Left lung (tissue), 10 donors: ENCODE measurements around the gene CDH13. TPM values are rescaled to one million over a fixed set of nuclear protein-coding genes. Genes with fewer than 3 reads are reported as not detected.

Source experiments
- ATAC-seq: fragments of 200-7000 bp; cut with Tn5 transposase; one replicate; pipeline ENCODE4 v1.9.1; 2020; ENCODE audit warnings: moderate library complexity
- DNase-seq, 4 donors: peaks; one replicate each; pipeline ENCODE4 v3.0.0-alpha.2; 2013 to 2020
- H3K27ac ChIP-seq, 2 donors: fragments of 200-600 bp; sonication (generic) in 1 of 2; one replicate each; pipeline versions ENCODE4 v1.5.0 to v1.8.0; 2020 to 2021
- H3K27me3 ChIP-seq, 2 donors: fragments of 200-600 bp; sonication (generic) in 1 of 2; one replicate each; pipeline versions ENCODE4 v1.5.0 to v1.8.0; 2020 to 2021
- H3K36me3 ChIP-seq, 2 donors: fragments of 200-600 bp; sonication (generic) in 1 of 2; one replicate each; pipeline versions ENCODE4 v1.5.0 to v1.8.0; 2020 to 2021
- H3K4me1 ChIP-seq, 2 donors: fragments of 200-600 bp; one replicate each; pipeline ENCODE4 v1.8.0; 2021
- H3K4me3 ChIP-seq, 2 donors: fragments of 200-600 bp; sonication (generic) in 1 of 2; one replicate each; pipeline versions ENCODE4 v1.5.0 to v1.8.0; 2020 to 2021; ENCODE audit warnings: mild to moderate bottlenecking in 1 of 2
- H3K9me3 ChIP-seq, 2 donors: fragments of 200-600 bp; sonication (generic) in 1 of 2; one replicate each; pipeline versions ENCODE4 v1.5.0 to v1.8.0; 2020 to 2021
- intact Hi-C, 2 donors: fragments of 100-400 bp; cut with DNase I; formaldehyde crosslinking; loops; one replicate each; pipeline versions ENCODE4 v1.11.2 to v1.14.2; 2022
- polyA plus RNA-seq, 6 donors: library from polyadenylated mRNA; unstranded; fragments of 120-200 nt; gene quantifications; one replicate each; pipeline ENCODE4 v1.2.1, GENCODE V29; 2013; ENCODE audit not compliant: insufficient read length in 6 of 6
- total RNA-seq, 2 donors: library from RNA; stranded (reverse); fragmentation: NEBNext Ultra II Directional; extraction: Animal tissue kit (Norgen Biotek cat#: 25700); gene quantifications; one replicate each; pipeline ENCODE4 v1.2.1, GENCODE V29; 2021
- TF ChIP-seq, protein P1 (sequence below), 2 donors: fragments of 200-600 bp; sonication (generic) in 1 of 2; IDR thresholded peaks; one replicate each; pipeline versions ENCODE4 v1.5.0 to v1.8.0; 2021; ENCODE audit warnings: antibody characterized with exemption in 2 of 2
- donor health status: DM: no; HTN: yes; CAD: no.
- donor health status: DM: no; HTN: no; CAD: no.

The CDH13 gene
- total and polyA plus RNA-seq, 8 donors, result 2.7 to 20.3 (median 3.2) TPM

- TF ChIP-seq, protein P1, sequence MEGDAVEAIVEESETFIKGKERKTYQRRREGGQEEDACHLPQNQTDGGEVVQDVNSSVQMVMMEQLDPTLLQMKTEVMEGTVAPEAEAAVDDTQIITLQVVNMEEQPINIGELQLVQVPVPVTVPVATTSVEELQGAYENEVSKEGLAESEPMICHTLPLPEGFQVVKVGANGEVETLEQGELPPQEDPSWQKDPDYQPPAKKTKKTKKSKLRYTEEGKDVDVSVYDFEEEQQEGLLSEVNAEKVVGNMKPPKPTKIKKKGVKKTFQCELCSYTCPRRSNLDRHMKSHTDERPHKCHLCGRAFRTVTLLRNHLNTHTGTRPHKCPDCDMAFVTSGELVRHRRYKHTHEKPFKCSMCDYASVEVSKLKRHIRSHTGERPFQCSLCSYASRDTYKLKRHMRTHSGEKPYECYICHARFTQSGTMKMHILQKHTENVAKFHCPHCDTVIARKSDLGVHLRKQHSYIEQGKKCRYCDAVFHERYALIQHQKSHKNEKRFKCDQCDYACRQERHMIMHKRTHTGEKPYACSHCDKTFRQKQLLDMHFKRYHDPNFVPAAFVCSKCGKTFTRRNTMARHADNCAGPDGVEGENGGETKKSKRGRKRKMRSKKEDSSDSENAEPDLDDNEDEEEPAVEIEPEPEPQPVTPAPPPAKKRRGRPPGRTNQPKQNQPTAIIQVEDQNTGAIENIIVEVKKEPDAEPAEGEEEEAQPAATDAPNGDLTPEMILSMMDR (IDR thresholded peaks at IDR 0.05), result no peak
- Histone ChIP-seq H3K27ac (no peak overlapping the region), H3K4me1 (no peaks in the 10 kb centered on the region), H3K4me3 (no peak overlapping the region), H3K9me3 (no peaks in the 10 kb centered on the region), H3K27me3 (no peaks in the 10 kb centered on the region), H3K36me3 (no peaks in the 10 kb centered on the region)
- no peak for DNase-seq
- intact Hi-C loops, result no loop called here
- no peak for ATAC-seq
Measured at GRCh38 chr16:82963653-82964052, 336.9 kb downstream of the CDH13 start.

DNA sequence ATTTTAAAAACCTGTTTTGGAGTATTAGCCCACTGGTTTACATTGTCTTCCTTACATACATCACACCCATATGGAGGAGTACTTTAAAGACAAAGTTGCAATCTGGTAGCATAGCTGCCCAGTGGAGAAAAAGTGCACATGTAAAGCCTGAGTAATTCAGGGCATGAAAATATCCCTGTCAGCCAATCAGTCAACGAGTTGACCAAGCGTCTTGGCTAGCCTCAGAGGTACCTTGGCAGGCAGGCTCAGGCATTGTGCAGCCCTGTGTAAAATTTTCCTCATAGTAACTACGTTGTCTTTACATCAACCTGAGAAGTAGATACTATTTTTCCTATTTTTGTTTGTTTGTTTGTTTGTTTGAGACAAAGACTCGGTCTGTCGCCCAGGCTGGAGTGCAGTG lies 339.0 kb downstream of the CDH13 start:
- no peaks in the 10 kb centered on the region for H3K9me3 ChIP-seq
- H3K27me3 ChIP-seq, result no peaks in the 10 kb centered on the region
- no peak overlapping the region for H3K4me3 ChIP-seq
- H3K27ac ChIP-seq, result no peak overlapping the region
- TF ChIP-seq, protein P1 (IDR thresholded peaks at IDR 0.05), result no peak
- DNase-seq, result no peak
- intact Hi-C loops, result no loop called here
- H3K4me1 ChIP-seq, result no peaks in the 10 kb centered on the region
- no peaks in the 10 kb centered on the region for H3K36me3 ChIP-seq
- ATAC-seq, result no peak

- Histone ChIP-seq H3K27me3 (no peaks in the 10 kb centered on the region), H3K27ac (no peak overlapping the region), H3K9me3 (peaks cover 0 to 2% of the 10 kb centered on the region in 2 donors), H3K36me3 (no peaks in the 10 kb centered on the region), H3K4me1 (no peaks in the 10 kb centered on the region), H3K4me3 (no peak overlapping the region)
- TF ChIP-seq, protein P1 (IDR thresholded peaks at IDR 0.05), result no peak
- ATAC-seq (no peak), DNase-seq (no peak)
- intact Hi-C loops, result no loop called here
Measured at GRCh38 chr16:82967424-82967823, 340.7 kb downstream of the CDH13 start.

- no peak for DNase-seq
- no peaks in the 10 kb centered on the region for H3K27me3 ChIP-seq
- no peak overlapping the region for H3K4me3 ChIP-seq
- intact Hi-C loops, result no loop called here
- H3K27ac ChIP-seq, result no peak overlapping the region
- no peaks in the 10 kb centered on the region for H3K4me1 ChIP-seq
- peaks cover 0 to 2% of the 10 kb centered on the region in 2 donors for H3K9me3 ChIP-seq
- TF ChIP-seq, protein P1 (IDR thresholded peaks at IDR 0.05), result no peak
- no peaks in the 10 kb centered on the region for H3K36me3 ChIP-seq
- no peak for ATAC-seq
Measured at GRCh38 chr16:82971126-82971525, 344.4 kb downstream of the CDH13 start.

- intact Hi-C loops, result no loop called here
- TF ChIP-seq, protein P1 (IDR thresholded peaks at IDR 0.05), result no peak
- Histone ChIP-seq H3K4me1 (no peaks in the 10 kb centered on the region), H3K4me3 (no peak overlapping the region), H3K36me3 (no peaks in the 10 kb centered on the region), H3K9me3 (peaks cover 0 to 7% of the 10 kb centered on the region in 2 donors), H3K27me3 (no peaks in the 10 kb centered on the region), H3K27ac (no peak overlapping the region)
- ATAC-seq (no peak), DNase-seq (no peak)
Measured at GRCh38 chr16:82972331-82972919, 345.7 kb downstream of the CDH13 start.
